Gastrocnemius medialis (tissue), 4 donors: ENCODE measurements around the gene OR1D5. TPM values are rescaled to one million over a fixed set of nuclear protein-coding genes. Genes with fewer than 3 reads are reported as not detected.
A peak's percentile ranks its signal among the peaks of the same experiment; 100 is the strongest.
"Not testable (repeated sequence)": the region's sequence is repeated elsewhere in the genome, so short reads cannot be mapped to it uniquely, and the experiment has no call there.

Experiments used
- ATAC-seq, 2 donors: fragments of 150-250 bp; one replicate each; pipeline ENCODE4 v1.9.1; 2016
- DNase-seq, 2 donors: peaks; one replicate each; pipeline ENCODE4 v3.0.0-alpha.2; 2019
- H3K27ac ChIP-seq, 4 donors: fragments of 200-600 bp; sonication (generic); 1 replicate in 1 of 4; 2 replicates in 3 of 4; pipeline ENCODE4 v1.5.1; 2016 to 2018; ENCODE audit warnings: mild to moderate bottlenecking in 2 of 4, moderate library complexity in 1 of 4
- H3K27me3 ChIP-seq, 3 donors: fragments of 200-600 bp; sonication (generic) in 2 of 3; 1 replicate in 1 of 3; 2 replicates in 2 of 3; pipeline versions ENCODE4 v1.5.1 to v1.6.0; 2016 to 2019; ENCODE audit warnings: mild to moderate bottlenecking in 1 of 3, moderate library complexity in 1 of 3
- H3K36me3 ChIP-seq, 2 donors: fragments of 200-600 bp; sonication (generic) in 1 of 2; one replicate each; pipeline ENCODE4 v1.5.1; 2017 to 2018
- H3K4me1 ChIP-seq, 2 donors: fragments of 200-600 bp; sonication (generic) in 1 of 2; one replicate each; pipeline ENCODE4 v1.5.1; 2016 to 2017; ENCODE audit warnings: mild to moderate bottlenecking in 2 of 2
- H3K4me3 ChIP-seq, 4 donors: fragments of 200-600 bp; sonication (generic) in 3 of 4; 1 replicate in 1 of 4; 2 replicates in 3 of 4; pipeline ENCODE4 v1.5.1; 2016 to 2019; ENCODE audit warnings: mild to moderate bottlenecking in 2 of 4
- H3K9me3 ChIP-seq, 3 donors: fragments of 200-600 bp; sonication (generic) in 2 of 3; 1 replicate in 1 of 3; 2 replicates in 2 of 3; pipeline ENCODE4 v1.5.1; 2016 to 2019
- POLR2A ChIP-seq, 2 donors: fragments of 450-650 bp; IDR thresholded peaks; one replicate each; pipeline ENCODE4 v1.6.1; 2017; ENCODE audit warnings: antibody characterized with exemption in 2 of 2, mild to moderate bottlenecking in 2 of 2, moderate library complexity in 2 of 2
- in situ Hi-C, 4 donors: fragments of 200-750 bp; cut with MboI; loops; one replicate each; pipeline versions ENCODE4 v1.15.0 to v1.8.0; 2017; ENCODE audit warnings: low sequenced_read_pairs in 4 of 4
- intact Hi-C: fragments of 100-400 bp; cut with DNase I; formaldehyde crosslinking; loops from one replicate; pipeline ENCODE4 v1.15.1; 2023; ENCODE audit warnings: low total_unique reads
- total RNA-seq, 4 donors: library from RNA; depleted of rRNA; stranded (reverse); fragments of >200 nt; gene quantifications; one replicate each; pipeline versions ENCODE4 v1.1.0 to v1.2.3, GENCODE V29; 2016
- TF ChIP-seq, protein P1 (sequence below), 5 experiments: fragments of 450-650 bp in 3 of 5; fragments of 200-600 bp in 2 of 5; sonication (generic) in 2 of 5; IDR thresholded peaks in 4 of 5; conservative IDR thresholded peaks in 1 of 5; 1 replicate in 4 of 5; 2 replicates in 1 of 5; pipeline ENCODE4 v1.5.1; 2016 to 2019; ENCODE audit warnings: antibody characterized with exemption in 5 of 5, mild to moderate bottlenecking in 3 of 5, moderate library complexity in 3 of 5

The OR1D5 gene, protein sequence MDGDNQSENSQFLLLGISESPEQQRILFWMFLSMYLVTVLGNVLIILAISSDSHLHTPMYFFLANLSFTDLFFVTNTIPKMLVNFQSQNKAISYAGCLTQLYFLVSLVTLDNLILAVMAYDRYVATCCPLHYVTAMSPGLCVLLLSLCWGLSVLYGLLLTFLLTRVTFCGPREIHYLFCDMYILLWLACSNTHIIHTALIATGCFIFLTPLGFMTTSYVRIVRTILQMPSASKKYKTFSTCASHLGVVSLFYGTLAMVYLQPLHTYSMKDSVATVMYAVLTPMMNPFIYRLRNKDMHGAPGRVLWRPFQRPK
- total RNA-seq = not detected

DNA sequence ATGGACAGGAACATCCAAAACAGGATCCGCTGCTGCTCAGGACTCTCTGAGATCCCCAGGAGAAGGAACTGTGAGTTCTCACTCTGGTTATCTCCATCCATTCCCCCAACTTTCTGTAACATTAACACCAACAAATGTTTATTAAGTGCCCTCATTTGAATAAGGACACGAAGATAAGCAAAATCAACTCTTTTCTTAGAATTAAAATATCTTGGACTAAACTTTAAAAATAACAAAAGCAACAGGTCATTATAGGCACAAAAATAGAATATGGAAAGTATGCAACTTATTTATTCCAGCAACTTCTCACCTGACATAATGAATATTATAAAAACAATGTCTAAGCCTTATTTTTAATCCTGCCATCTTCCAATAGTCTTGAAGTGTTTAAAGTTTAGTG is at the start of gene OR1D5:
Gene OR1D5 (minus strand): TSS at position 101 of the 400 bp plus-strand sequence. CDS start 0 bp downstream, at position 101.
- H3K9me3 ChIP-seq, H3K27me3 ChIP-seq, in situ Hi-C loops, intact Hi-C loops, ATAC-seq, H3K36me3 ChIP-seq, H3K4me3 ChIP-seq, H3K27ac ChIP-seq, DNase-seq, H3K4me1 ChIP-seq: not testable (repeated sequence)

DNA sequence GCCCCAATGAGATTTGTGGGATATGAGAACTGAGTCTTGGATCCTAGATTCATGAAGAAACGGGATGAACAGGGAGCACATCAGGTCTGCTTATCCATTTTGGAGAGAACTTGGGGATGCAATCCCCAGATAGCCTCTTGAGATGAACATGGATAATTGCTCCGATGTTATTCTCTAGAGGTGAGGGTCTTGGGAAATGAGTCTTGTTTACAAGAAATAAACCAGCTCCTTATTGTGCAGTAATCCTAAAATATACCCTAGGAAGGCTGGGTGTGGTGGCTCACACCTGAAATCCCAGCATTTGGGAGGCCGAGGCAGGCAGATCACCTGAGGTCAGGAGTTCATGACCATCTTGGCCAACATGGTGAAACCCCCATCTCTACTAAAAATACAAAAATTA is 40.9 kb upstream of the OR1D5 start, which contains the start of gene OR1D2:
Gene OR1D2 (minus strand): TSS at position 101 of the 400 bp plus-strand sequence. CDS start 11,426 bp downstream, outside the sequence.
- ATAC-seq = no peak

DNA sequence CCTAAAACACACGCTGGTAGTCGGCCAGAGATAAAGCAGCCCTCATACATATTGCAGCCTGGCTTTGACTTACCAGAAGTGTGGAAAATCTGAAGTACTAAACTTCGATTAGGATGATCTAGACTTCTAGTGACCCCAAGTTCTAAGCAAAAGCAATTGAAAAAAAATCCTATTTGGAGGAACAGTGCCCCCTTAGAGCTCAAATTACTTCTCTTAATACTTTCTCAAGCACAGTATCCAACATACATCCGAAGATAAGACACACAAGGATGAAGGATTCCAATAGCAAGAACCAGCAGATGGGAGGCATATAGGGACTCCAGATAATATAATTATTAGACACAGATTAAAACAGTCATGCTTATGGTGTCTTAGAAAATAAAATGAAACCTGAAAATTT is 10.4 kb upstream of the OR1D5 start:
- intact Hi-C loops, H3K4me3 ChIP-seq, H3K27ac ChIP-seq, DNase-seq, H3K36me3 ChIP-seq, in situ Hi-C loops, ATAC-seq, H3K27me3 ChIP-seq, H3K4me1 ChIP-seq, H3K9me3 ChIP-seq: not testable (repeated sequence)

More for the DNA sequence above, 40.9 kb upstream of the OR1D5 start, which contains the start of gene OR1D2:
- no peaks in the 10 kb centered on the region for H3K36me3 ChIP-seq
- H3K4me1 ChIP-seq = no peaks in the 10 kb centered on the region
- in situ Hi-C loops = no loop called here
- H3K27ac ChIP-seq = no peak within 1 kb of the TSS
- TF ChIP-seq, protein P1, sequence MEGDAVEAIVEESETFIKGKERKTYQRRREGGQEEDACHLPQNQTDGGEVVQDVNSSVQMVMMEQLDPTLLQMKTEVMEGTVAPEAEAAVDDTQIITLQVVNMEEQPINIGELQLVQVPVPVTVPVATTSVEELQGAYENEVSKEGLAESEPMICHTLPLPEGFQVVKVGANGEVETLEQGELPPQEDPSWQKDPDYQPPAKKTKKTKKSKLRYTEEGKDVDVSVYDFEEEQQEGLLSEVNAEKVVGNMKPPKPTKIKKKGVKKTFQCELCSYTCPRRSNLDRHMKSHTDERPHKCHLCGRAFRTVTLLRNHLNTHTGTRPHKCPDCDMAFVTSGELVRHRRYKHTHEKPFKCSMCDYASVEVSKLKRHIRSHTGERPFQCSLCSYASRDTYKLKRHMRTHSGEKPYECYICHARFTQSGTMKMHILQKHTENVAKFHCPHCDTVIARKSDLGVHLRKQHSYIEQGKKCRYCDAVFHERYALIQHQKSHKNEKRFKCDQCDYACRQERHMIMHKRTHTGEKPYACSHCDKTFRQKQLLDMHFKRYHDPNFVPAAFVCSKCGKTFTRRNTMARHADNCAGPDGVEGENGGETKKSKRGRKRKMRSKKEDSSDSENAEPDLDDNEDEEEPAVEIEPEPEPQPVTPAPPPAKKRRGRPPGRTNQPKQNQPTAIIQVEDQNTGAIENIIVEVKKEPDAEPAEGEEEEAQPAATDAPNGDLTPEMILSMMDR (IDR thresholded peaks at IDR 0.05 in 4 of 5, conservative IDR thresholded peaks at IDR 0.05 in 1 of 5) = no peak
- no peak for TF ChIP-seq POLR2A (IDR thresholded peaks at IDR 0.05)
- H3K9me3 ChIP-seq = no peaks in the 10 kb centered on the region
- intact Hi-C loops = no loop called here
- no peak within 1 kb of the TSS for H3K4me3 ChIP-seq
- no peak for DNase-seq
- H3K27me3 ChIP-seq = no peaks in the 10 kb centered on the region

DNA sequence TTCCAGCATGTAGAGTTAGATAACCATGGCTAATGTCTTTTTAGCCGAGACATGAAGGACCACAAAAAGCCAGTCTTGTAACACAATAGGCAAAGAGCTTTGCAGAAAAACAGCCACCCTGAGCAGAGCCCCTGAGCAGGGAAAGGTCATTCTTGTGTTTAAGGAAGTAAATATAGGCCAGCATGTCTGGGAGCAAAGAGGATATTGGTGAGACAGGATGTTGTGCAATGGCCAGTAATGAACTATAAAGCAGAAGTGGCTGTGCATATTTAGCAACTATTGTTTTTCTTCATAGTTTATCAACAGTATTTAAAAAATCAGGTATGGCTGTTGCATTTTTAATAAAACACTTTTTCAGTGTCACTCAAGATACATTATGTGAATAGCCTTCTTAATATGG is 1.8 kb upstream of the OR1D5 start:
- H3K4me3 ChIP-seq, ATAC-seq, DNase-seq, intact Hi-C loops, H3K36me3 ChIP-seq, H3K9me3 ChIP-seq, H3K27me3 ChIP-seq, H3K4me1 ChIP-seq, H3K27ac ChIP-seq, in situ Hi-C loops: not testable (repeated sequence)

DNA sequence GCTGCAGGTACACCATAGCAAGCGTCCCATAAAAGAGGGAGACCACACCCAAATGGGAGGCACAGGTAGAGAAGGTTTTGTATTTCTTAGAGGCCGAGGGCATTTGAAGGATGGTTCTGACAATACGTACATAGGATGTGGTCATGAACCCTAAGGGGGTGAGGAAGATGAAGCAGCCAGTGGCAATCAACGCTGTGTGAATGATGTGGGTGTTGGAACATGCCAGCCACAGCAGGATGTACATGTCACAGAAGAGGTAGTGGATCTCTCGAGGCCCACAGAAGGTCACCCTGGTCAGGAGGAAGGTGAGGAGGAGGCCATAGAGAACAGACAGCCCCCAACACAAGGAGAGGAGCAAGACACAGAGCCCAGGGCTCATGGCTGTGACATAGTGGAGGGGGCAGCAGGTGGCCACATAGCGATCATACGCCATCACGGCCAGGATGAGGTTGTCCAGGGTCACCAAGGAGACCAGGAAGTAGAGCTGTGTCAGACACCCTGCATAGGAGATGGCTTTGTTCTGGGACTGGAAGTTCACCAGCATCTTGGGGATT is 506 bp downstream of the OR1D5 start:
- H3K27me3 ChIP-seq, DNase-seq, H3K9me3 ChIP-seq, intact Hi-C loops, H3K36me3 ChIP-seq, ATAC-seq, H3K4me3 ChIP-seq, H3K27ac ChIP-seq, H3K4me1 ChIP-seq, in situ Hi-C loops: not testable (repeated sequence)

DNA sequence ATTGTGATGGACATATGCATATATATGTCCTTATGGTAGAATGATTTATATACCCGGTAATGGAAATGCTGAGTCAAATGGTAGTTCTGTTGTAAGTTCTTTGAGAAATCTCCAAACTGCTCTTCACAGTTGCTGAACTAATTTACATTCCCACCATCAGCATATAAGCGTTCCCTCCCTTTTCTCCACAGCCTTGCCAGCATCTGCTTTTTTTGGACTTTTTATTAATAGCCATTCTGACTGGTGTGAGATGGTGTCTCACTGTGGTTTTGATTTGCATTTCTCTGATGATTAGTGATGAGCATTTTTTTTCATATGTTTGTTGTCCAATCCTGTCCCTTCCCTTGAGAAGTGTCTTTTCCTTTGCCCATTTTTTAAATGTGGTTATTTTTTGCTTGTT is 8.5 kb downstream of the OR1D5 start:
- H3K4me1 ChIP-seq, H3K27me3 ChIP-seq, H3K27ac ChIP-seq, in situ Hi-C loops, H3K36me3 ChIP-seq, ATAC-seq, H3K4me3 ChIP-seq, DNase-seq, H3K9me3 ChIP-seq, intact Hi-C loops: not testable (repeated sequence)

DNA sequence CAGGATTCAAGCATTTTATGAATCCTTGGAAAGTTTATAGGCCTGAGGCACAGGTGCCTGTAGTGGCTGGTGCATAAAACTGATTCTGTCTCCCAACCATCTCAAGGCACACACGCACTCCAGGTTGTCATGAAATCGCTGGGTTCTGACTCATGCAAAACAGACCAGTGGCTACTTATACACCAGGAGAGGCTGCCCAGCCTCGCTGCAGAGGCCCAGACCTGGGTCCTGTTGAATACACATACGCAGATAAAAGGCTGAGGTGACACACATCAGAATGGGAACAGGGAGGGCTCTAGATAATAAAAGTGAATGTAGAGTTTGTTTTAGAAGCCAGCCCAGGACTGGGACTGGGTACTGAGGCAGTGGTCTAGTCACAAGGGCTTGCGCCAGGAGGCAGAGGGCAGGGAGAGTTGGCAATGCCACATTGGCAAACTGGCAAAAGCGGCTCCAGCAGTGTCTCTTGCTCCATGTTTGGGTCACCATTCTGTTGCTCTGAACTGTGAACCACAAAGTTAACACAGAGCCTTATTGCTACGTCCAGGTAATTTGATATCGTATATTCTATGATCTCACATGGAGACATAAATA is 13.6 kb downstream of the OR1D5 start:
- no peak for DNase-seq
- H3K27ac ChIP-seq = no peak overlapping the region
- in situ Hi-C loops (no loop called here), intact Hi-C loops (no loop called here)
- ATAC-seq = no peak
- no peaks in the 10 kb centered on the region for H3K9me3 ChIP-seq
- peak overlapping the region in 3 of 4 donors; percentile 67 to 93 (median 72) for H3K4me3 ChIP-seq
- peaks cover 0 to 3% of the 10 kb centered on the region in 2 donors for H3K4me1 ChIP-seq
- H3K36me3 ChIP-seq = no peaks in the 10 kb centered on the region
- H3K27me3 ChIP-seq = no peaks in the 10 kb centered on the region
- TF ChIP-seq, protein P1 (IDR thresholded peaks at IDR 0.05 in 4 of 5, conservative IDR thresholded peaks at IDR 0.05 in 1 of 5) = no peak
- no peak for TF ChIP-seq POLR2A (IDR thresholded peaks at IDR 0.05)
